ENCODE results near the gene SYNE2.
"Not testable (repeated sequence)": the region's sequence is repeated elsewhere in the genome, so short reads cannot be mapped to it uniquely, and the experiment has no call there.

SYNE2 gene

DNA sequence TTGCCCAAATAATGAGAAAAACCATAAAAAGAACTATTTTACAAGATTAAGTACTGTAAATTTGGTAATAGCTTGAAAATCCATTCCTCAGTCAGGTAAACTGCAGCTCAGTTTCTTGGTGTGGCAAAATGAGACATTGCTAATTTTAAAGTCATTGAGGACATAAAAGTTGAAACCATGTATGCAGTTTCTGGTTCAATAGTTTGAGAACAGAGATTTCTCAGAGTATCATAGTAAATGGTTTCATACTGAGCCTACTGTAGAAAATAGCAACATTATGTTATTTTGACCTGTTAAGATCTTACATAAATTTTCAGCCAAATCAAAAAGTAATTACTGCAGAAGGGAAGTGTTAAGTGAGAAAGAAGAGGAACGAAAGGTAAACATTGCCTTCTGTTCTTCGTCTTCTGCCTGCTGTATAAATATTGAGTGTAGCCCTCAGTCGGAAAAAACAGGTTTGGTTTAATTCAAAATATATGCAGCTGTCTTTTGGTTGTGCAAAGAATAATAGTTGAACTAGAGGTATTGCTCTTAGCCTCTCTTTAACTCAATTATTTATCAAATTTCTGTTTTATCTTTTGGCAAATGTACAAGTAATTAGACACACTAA lies 119.6 kb downstream of the SYNE2 start:
- peak; percentile 20 for DNase-seq

DNA sequence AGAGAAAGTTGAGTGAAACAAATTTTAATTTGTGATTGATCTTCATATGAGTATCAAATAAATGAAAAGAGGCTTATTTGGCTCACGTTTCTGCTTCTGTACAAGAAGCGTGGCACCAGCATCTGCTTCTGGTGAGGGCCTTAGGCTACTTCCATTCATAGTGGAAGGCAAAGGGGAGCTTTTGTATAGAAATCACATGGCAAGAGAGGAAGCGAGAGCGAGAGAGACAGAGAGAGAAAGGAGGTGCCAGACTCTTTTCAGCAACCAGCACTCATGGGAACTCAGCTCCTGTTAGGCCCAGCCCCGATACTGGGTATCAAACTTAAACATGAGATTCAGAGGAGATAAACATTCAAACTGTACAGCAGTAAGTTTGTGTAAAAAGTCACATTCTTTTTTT lies 121.4 kb downstream of the SYNE2 start:
- no peak for DNase-seq

DNA sequence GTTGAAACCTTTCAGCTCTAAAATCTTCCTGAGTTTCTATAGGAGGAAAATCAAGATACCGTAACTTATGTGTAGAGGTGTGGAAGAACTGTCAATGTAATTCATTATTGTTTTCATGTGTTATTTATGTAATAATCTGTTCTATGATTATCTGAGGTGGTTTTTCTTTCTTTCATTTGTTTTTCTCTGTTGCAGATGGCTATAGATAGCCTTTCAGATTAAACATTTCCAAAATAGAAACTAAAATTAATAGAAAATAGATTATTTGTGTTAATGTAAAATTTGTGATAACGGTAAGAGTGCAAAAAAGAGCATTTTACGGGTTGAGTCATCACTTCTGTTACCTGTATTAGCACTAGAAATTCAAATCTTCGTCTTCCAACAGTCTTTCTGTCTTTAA lies 128.8 kb downstream of the SYNE2 start:
- no peak for DNase-seq

DNA sequence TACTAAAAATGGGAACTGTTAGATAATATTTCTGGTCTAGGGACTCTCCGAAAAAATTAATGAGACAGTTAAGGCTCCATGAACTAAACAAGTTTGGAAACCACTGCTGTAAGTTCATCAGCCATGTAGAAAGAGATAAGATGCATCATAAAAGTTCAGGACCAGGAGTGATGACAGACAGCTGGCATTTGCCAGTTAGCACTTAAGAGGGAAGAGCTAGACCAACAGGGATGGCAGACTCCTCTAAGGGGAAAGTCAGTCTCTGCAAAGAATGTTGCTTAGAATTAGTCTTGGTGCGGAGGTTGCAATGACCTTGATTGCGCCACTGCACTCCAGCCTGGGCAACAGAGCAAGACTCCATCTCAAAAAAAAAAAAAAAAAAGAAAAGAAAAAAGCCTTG lies 129.4 kb downstream of the SYNE2 start:
- DNase-seq, result no peak

DNA sequence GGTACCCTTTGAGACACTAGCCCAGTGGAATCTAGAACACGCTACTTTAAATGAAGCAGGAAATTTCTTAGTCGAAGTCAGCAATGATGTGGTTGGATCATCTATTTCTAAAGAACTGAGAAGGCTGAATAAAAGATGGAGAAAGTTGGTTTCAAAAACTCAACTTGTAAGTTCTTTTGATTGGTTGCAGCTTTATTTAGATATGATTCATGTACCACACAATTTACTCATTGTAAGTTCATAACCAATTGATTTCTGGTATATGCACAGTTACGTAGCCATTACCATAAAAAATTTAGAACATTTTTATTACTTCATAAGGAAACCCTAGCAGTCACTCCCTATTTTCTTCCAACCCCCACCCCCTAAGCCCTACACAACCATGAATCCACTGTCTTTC lies 129.8 kb downstream of the SYNE2 start:
- DNase-seq, result no peak

DNA sequence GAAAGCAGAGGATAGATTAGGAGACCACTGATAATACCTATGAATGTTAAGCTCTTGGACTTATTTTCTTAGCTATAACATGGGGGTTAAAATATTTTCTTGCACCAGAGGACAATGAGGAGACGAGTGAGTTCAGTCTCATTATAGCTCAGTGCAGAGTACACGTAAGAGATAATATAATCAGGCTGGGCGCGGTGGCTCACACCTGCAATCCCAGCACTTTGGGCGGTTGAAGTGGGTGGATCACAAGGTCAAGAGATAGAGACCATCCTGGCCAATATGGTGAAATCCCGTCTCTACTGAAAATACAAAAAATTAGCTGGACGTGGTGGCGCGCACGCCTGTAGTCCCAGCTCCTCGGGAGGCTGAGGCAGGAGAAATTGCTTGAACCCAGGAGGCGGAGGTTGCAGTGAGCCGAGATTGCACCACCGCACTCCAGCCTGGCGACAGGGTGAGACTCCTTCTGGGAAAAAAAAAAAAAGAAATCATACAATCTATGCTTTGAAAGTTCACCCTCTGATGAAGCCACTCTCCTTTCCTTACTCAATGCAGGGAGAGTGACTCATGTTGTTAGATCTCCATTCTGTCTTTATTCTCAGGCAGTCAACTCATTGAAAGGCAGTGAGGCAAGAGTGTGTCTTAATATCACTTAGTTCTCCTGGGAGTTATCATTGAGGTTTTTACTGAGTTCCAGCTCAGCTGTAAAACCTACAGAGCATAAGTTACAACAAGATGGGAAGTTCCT lies 134.2 kb downstream of the SYNE2 start:
- DNase-seq, result no peak

DNA sequence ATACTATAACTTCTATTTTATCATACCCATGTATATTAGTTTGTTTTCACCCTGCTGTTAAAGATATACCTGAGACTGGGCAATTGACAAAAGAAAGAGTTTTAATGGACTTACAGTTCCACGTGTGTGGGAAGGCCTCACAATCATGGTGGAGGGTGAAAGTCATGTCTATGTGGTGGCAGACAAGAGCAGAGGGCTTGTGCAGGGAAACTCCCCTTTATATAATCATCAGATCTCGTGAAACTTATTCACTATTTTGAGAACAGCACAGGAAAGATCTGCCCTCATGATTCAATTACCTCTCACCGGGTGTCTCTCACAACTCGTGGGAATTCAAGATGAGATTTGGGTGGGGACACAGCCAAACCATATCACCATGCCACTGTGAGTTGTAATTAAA lies 135.8 kb downstream of the SYNE2 start:
- no peak for DNase-seq

DNA sequence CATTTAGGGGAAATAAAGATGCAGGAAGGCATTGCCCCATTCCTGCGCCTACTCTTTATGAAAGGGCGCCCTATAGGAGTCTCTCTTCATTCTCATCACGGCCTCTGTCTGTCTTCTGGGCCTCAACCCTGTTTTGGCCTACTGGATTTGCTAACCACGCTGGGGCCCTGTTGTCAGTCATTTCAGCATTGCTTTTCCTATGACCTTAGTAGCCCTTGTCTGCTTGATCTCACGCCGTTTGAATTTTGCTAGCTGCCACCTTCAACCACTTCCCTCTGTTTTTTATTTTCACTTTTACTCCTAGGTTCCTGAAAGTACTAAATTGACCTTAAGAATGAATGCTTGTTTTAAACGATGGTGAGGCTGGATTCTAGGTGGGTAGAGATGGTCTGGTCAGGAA lies 139.0 kb downstream of the SYNE2 start:
- no peak for DNase-seq

DNA sequence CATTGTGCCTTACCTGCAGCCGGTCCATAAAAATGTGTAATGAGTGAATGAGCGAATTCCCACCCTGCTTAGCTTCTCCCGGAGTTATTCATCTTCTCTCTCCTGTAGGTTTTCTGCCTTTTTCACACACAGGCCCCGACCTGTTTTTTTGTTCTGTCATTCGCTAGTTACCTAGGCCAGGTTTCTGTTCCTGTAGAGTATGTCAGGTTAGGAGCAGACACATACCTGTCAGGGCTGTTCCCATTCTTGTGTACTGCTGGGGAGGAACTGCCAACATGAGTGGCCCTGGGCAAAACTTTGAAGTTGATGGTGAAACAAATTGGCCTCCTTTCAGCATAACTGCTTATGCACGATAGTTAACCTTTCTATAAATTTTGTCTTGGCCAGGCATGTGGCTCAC lies 140.1 kb downstream of the SYNE2 start:
- DNase-seq, result no peak

DNA sequence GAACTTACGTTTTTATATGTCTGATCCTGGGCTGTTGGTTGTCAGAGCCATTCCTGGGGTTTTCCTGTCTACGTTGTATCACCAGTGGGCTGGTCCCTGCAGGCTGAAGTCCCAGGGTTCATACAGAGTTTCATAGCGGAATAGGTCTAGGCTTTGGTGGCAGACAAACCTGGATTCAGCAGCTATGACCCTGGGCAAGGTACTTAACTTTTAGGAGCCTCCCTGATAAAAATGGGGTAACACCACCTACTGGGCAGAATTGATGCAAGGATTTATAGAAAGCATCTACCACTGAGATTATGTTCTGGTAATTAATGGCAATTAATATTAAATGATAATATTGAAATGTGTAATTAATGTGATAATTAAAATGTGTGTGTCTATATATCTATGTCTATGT lies 141.2 kb downstream of the SYNE2 start:
- DNase-seq, result no peak

DNA sequence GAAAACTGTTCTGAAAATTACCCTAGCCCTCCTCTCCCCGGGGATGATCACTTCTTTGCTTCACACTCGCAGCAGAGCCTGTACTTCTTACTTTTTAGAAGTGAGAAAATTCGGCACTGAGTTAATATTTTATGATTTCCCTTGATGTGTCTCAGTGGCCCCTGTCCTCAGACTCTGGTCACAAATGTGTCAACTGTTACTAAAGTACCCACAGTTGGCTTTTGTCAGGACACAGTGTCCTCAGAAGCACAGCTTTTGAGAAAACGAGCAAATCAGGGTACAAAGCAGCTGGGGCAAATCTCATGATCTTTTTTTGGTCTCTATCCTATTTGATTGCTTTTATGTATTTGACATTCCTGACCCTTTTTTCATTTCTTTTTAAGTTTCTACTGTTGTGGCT lies 142.5 kb downstream of the SYNE2 start:
- no peak for DNase-seq

DNA sequence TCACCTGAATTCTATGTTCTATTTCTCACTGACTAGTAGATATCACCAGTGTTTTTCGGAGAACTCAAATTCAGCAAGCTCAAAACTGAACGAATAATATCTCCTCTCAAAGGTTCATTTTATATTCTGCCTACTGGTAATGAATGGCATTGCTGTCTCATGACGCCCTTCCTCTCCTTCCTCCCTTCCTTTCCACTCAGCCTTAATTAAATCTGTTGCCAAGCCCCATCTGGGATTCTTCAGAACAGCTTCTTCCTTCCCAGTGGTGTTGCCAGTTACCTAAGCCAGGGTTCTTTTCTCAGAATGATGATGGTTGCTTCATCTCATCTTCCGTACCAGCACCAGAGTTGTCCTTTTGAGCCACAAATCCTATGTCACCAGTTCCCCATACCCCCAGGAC lies 143.2 kb downstream of the SYNE2 start:
- DNase-seq, result no peak

DNA sequence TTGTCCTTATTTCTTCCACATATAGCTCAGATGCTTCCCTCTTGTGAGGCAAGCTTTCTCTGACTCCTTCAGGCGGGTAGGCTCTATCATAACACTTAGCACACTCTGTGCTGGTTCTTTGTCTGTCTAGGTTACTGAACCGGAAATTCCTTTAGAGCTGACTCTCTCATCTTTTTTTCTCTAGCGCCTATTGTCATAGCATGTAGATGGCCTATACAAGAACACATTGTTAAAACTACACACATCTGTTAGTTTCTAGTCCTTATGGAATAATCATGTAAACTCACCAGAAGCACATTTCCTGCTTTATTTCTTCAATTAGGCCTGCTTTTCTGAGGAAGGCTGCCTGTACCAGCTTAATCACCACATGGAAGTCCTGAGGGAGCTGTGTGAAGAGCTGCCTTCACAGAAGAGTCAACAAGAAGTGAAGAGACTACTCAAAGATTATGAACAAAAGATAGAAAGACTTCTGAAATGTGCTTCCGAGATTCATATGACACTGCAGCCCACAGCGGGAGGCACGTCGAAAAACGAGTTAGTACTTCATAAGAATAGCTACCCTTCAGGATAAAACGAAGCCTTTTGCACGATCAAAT lies 143.9 kb downstream of the SYNE2 start:
- no peak for DNase-seq

DNA sequence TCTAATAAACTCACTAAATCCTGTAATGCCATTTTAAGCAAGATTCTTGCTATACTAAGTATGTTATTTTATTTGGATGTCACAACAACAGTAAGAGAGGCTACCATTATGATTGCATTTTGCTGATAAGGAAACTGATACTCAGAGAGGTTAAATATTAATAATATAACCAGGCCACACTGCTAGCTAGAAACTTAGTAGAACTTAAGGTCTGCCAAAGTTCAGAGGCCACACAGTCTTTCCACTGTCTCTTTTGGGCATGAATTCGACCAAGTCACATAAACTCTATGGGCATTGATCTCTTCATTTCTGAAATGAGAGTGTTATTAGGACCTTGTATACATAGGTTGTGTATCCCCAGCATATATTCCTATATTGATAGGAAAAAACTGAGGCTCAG lies 147.9 kb downstream of the SYNE2 start:
- DNase-seq, result no peak

DNA sequence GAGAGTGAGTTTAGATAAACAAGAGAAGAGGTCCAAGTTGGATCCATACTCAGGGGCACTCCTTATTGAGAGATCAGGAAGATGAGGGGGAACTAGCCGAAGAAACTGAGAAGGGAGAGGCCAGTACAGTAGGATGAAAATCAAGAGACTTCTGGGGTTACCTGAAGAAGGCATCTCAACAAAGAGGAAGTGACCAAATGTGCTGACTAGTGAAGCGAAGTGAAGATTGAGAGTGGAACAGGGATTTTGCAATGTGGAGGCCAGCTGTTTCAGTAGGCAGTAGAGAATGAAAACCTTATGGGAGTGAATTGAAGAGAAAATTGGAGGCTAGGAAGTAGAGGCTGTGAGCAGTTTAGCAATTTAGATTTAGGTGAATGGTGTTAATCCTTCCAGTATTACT lies 153.0 kb downstream of the SYNE2 start:
- DNase-seq, result no peak

DNA sequence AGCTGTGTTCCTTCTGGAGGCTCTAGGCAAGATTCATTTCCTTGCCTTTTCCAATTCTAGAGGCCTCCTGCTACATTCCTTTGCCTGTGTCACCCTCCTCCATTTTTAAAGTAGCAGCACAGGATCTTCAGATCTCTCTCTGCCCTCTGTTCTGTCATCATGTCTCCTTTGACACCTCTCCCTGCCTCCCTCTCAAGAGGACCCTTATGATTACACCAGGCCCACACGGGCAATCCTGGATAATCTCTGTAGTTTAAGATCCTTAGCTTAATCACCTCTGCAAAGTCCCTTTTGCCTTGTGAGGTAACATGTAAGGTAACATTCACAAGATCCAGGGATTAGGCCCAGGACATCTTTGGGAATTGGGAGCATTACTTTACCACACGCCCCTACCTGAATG lies 155.2 kb downstream of the SYNE2 start:
- no peak for DNase-seq

DNA sequence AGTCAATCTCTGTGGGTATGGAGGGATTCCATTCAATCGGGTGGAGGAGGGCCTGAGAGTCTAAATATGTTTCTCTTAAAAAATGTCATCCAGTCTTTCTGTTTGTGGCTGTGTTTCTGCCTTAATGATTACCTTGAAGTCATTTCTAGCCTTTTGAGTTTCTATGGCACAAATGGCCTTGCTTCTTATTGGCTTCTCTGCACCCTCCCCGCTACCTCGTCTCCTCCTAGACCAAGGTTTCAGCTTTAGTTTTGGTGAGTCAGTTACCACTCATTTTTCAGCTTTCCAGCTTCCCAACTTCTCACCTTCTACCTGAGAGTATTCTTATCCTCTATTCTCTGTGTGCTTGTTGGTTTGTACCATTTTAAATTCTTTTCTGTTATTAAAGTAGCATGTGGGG lies 159.2 kb downstream of the SYNE2 start:
- no peak for DNase-seq

DNA sequence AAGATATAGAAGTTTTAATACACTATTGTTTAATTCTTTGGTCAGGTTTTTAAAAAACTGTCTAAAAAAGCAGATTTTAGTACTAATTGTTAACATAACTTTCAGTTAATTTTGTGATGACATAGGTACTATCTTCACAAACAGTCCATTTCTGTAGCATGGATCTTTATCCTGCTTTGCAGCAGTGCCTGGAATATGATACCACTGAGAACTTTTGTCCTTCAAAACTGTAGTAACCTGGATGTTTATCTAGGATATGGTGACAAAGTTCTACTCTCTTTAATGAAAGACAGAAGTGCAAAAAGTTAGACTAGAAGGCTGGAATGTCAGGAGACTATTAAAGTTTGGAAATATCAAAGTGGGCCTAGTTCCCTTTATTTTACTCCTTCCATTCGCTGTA lies 159.9 kb downstream of the SYNE2 start:
- no peak for DNase-seq

DNA sequence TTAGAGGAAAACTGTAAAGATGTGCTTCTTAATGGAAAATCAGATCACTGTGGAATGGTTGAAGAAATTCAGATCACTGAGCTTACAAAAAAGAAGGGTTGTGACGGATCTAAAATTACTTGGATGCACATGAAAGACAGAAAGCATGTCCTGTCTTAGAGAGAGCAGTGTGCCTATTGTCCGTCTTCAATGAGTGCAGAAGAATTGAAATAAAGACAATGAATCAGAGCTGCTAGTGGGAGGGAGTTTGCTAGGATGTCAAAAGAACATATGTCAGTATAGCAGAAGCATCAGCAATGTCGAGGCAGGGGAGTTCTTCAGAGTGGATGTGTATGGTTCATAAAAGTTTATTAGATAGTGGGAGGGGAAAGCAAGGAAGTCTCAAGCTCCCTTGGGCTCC lies 172.7 kb downstream of the SYNE2 start:
- no peak for DNase-seq

DNA sequence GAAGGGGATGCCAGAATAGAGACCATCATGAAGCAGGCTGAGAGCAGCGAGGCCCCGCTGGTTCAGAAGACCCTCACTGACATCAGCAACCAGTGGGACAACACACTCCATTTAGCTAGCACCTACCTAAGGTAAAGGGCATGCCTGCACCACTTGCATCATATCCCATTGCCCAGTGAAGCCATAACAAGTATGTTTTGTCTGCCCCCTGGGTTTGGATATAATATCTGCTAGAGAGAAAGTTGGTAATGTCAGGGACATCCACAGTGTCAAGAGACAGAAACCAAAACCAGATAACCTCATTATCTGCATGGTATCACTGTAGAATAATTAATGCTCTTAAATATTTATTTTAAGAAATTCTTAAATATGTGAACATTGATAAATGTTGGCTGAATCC lies 173.8 kb downstream of the SYNE2 start:
- DNase-seq, result no peak

DNA sequence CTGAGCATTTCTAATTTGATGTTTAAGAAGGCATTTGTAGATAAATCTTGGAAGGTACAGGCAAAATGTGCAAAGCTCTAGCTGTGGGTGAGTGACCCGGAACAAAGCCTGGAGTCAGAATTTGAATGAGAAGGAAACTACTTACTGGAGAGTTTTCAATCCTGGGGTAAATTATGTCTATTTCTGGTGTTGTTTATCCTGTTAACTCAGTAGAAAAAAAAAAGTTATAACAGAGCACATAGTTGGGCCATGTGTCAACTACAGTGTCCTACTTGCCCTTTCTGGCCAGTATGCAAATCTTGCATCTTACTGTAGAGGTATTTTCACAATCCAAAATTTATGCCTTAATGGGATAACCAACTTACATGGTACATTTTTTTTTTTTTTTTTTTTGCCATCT lies 182.3 kb downstream of the SYNE2 start:
- no peak for DNase-seq

DNA sequence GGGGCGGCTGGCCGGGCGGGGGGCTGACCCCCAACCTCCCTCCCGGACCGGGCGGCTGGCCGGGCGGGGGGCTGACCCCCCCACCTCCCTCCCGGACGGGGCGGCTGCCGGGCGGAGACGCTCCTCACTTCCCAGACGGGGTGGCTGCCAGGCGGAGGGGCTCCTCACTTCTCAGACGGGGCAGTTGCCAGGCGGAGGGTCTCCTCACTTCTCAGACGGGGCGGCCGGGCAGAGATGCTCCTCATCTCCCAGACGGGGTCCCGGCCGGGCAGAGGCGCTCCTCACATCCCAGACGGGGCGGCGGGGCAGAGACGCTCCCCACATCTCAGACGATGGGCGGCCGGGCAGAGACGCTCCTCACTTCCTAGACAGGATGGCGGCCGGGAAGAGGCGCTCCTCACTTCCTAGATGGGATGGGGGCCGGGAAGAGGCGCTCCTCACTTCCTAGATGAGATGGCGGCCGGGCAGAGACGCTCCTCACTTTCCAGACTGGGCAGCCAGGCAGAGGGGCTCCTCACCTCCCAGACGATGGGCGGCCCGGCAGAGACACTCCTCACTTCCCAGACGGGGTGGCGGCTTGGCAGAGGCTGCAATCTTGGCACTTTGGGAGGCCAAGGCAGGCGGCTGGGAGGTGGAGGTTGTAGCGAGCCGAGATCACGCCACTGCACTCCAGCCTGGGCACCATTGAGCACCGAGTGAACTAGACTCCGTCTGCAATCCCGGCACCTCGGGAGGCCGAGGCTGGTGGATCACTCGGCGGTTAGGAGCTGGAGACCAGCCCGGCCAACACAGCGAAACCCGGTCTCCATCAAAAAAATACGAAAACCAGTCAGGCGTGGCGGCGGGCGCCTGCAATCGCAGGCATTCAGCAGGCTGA lies 185.3 kb downstream of the SYNE2 start:
- not testable (repeated sequence) for DNase-seq

DNA sequence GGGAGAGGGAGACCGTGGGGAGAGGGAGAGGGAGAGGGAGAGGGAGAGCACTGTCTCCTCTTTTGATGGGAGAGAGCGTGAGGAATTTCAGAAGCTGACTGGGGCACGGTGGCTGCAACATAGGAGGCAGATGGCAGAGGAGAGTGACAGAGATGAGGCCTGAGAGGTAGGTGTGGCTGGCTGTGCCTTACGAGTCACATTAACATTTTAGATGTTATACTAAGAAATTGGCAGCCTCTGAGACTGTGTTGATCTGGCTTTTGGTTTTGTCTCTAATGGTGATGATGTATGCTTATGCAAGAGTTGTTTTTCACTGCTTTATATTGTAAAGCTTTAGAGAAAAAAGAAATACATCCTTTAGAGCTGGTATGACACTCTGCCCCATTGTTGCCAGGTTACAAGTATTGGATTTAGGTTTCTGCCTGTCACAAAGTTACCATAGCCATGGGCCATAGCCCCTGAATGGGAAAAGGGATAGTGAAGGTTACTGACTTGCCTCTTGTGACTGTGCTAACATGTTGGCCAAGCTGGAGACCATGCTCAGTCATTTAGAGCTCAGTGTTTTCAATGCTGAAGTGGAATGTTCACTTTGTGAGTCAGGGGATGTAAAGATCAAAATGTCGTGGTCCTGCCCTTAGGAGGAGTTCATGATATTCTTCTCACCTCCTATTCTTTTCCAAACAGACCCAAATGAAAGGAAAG lies 186.2 kb downstream of the SYNE2 start:
- DNase-seq, result no peak
